Ovary (tissue), 9 donors: ENCODE results near the gene MYMX. TPM values are rescaled to one million over a fixed set of nuclear protein-coding genes. Genes with fewer than 3 reads are reported as not detected.
"Not testable (repeated sequence)": the region's sequence is repeated elsewhere in the genome, so short reads cannot be mapped to it uniquely, and the experiment has no call there.

Experiments used
- DNase-seq, 5 donors: peaks; one replicate each; pipeline ENCODE4 v3.0.0-alpha.2; 2019 to 2020
- H3K27ac ChIP-seq, 2 donors: fragments of 200-600 bp; one replicate each; pipeline versions ENCODE4 v1.5.1 to v1.8.0; 2019 to 2022
- H3K27me3 ChIP-seq: fragments of 200-600 bp; one replicate; pipeline ENCODE4 v1.8.0; 2022
- H3K36me3 ChIP-seq: fragments of 200-600 bp; sonication (generic); one replicate; pipeline ENCODE4 v1.5.1; 2019
- H3K4me1 ChIP-seq: one replicate; pipeline ENCODE4 v1.8.1; 2013; ENCODE audit warnings: mild to moderate bottlenecking, moderate library complexity; ENCODE audit not compliant: insufficient read depth
- H3K4me3 ChIP-seq: fragments of 200-600 bp; sonication (generic); one replicate; pipeline ENCODE4 v1.5.1; 2017
- H3K9me3 ChIP-seq, 2 donors: fragments of 200-600 bp in 1 of 2; sonication (generic) in 1 of 2; one replicate each; pipeline versions ENCODE4 v1.5.1 to v1.8.1; 2013 to 2019; ENCODE audit warnings: mild to moderate bottlenecking in 1 of 2, moderate library complexity in 1 of 2
- EP300 ChIP-seq: sonication (generic); formaldehyde crosslinking; IDR thresholded peaks from one replicate; pipeline ENCODE4 v1.6.1; 2017; ENCODE audit warnings: antibody characterized with exemption
- POLR2A ChIP-seq: fragments of 450-650 bp; IDR thresholded peaks from one replicate; pipeline ENCODE4 v1.6.1; 2017; ENCODE audit warnings: antibody characterized with exemption, mild to moderate bottlenecking, moderate library complexity
- WGBS, 3 donors: extraction: QIAGEN DNeasy Blood & Tissue Kit in 1 of 3; methylation state at CpG; one replicate each; pipeline versions ENCODE4 v1.1.5 to v1.1.7; 2013 to 2017; 5-methylcytosine and 5-hydroxymethylcytosine counted together
- intact Hi-C, 4 donors: fragments of 100-400 bp; cut with DNase I; formaldehyde crosslinking; loops; one replicate each; pipeline versions ENCODE4 v1.11.0 to v1.15.1; 2022 to 2023
- polyA plus RNA-seq, 2 donors: library from polyadenylated mRNA; stranded (reverse); fragments of 200-250 nt in 1 of 2; fragments of 350-450 nt in 1 of 2; fragmentation: Illumina TruSeq in 1 of 2; extraction: RNeasy Lipid Tissue Mini Kit (QIAGEN cat#74804) in 1 of 2; gene quantifications; one replicate each; pipeline ENCODE4 v1.2.3, GENCODE V29; 2013 to 2014
- total RNA-seq, 7 donors: library from RNA; depleted of rRNA in 2 of 7; stranded (reverse); fragments of >200 nt in 2 of 7; fragmentation: NEBNext Ultra II Directional in 3 of 7; extraction: Animal tissue kit (Norgen Biotek cat#: 25700) in 3 of 7; gene quantifications; one replicate each; pipeline versions ENCODE4 v1.1.0 to v1.2.4, GENCODE V29; 2016 to 2023
- TF ChIP-seq, protein P1 (sequence below), 3 donors: fragments of 450-650 bp in 2 of 3; fragments of 200-600 bp in 1 of 3; IDR thresholded peaks; one replicate each; pipeline versions ENCODE4 v1.5.1 to v1.8.0; 2016 to 2022; ENCODE audit warnings: antibody characterized with exemption in 3 of 3, mild to moderate bottlenecking in 1 of 3
- donor health status: DM: no; HTN: no; CAD: no; lungs with moderate emphysema.
- donor health status: DM: no; HTN: no; CAD: no.
- donor health status: Bipolar disorder and iron deficiency.
- donor health status: DM: yes; HTN: yes; CAD: no.
- donor health status: DM: no; HTN: no; CAD: no.
- donor health status: DM: yes; HTN: yes; CAD: no.

The MYMX gene
- total and polyA plus RNA-seq, 9 donors = 0.40 to 0.50 (median 0.42) TPM; not detected in 5

- Histone ChIP-seq H3K4me3 (no peak overlapping the region), H3K4me1 (peaks cover 19% of the 10 kb centered on the region), H3K9me3 (no peaks in the 10 kb centered on the region), H3K27ac (no peak overlapping the region), H3K36me3 (no peaks in the 10 kb centered on the region), H3K27me3 (no peaks in the 10 kb centered on the region)
- DNase-seq = no peak
- TF ChIP-seq POLR2A = no peak
- TF ChIP-seq, protein P1, sequence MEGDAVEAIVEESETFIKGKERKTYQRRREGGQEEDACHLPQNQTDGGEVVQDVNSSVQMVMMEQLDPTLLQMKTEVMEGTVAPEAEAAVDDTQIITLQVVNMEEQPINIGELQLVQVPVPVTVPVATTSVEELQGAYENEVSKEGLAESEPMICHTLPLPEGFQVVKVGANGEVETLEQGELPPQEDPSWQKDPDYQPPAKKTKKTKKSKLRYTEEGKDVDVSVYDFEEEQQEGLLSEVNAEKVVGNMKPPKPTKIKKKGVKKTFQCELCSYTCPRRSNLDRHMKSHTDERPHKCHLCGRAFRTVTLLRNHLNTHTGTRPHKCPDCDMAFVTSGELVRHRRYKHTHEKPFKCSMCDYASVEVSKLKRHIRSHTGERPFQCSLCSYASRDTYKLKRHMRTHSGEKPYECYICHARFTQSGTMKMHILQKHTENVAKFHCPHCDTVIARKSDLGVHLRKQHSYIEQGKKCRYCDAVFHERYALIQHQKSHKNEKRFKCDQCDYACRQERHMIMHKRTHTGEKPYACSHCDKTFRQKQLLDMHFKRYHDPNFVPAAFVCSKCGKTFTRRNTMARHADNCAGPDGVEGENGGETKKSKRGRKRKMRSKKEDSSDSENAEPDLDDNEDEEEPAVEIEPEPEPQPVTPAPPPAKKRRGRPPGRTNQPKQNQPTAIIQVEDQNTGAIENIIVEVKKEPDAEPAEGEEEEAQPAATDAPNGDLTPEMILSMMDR (IDR thresholded peaks at IDR 0.05) = no peak
- TF ChIP-seq EP300 = no peak
- intact Hi-C loops = loop anchor here in 2 of 4 donors (5.0 kb wide), 2 partner anchors 52 to 57 kb away; no protein-coding TSS in a partner anchor
- 81 to 87% (median 82%) methylated on average over 11 of the region's 11 CpGs for WGBS, 3 donors
Measured at GRCh38 chr6:44229376-44230033, 12.8 kb downstream of the MYMX start.

DNA sequence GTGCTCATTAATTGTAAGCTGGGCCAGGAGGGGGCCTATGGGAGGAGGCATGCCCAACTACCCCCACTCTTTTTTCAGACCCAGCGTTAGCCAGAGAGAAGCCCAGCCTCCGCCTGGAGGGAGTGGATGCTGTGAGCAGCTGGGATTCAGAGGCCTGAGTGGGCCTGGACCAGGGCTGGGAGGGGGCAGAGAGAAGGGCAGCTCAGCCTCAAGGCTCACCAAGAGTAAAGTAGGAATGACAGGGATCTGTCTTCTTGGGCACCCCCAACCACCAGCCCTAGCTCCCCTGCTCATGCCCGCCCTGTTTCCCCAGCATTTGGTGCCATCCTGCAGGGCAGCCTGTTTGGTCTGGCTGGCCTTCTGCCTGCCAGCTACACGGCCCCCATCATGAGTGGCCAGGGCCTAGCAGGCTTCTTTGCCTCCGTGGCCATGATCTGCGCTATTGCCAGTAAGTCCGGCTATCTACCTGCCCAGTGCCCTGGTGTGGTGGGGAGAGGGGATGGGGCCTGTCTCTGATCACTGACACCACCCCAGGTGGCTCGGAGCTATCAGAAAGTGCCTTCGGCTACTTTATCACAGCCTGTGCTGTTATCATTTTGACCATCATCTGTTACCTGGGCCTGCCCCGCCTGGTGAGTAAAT lies 13.4 kb downstream of the MYMX start:
- no peak overlapping the region for H3K27ac ChIP-seq
- peaks cover 24% of the 10 kb centered on the region for H3K4me1 ChIP-seq
- TF ChIP-seq POLR2A (no peak), EP300 (no peak)
- TF ChIP-seq, protein P1 (IDR thresholded peaks at IDR 0.05) = no peak
- no peak for DNase-seq
- WGBS, 3 donors = 86 to 97% (median 94%) methylated on average over 8 to 10 of the region's 10 CpGs
- intact Hi-C loops = loop anchor here in 1 of 4 donors (5.0 kb wide), 1 partner anchor 58 kb away; no protein-coding TSS in a partner anchor
- H3K36me3 ChIP-seq = no peaks in the 10 kb centered on the region
- H3K27me3 ChIP-seq = no peaks in the 10 kb centered on the region
- H3K4me3 ChIP-seq = no peak overlapping the region
- no peaks in the 10 kb centered on the region for H3K9me3 ChIP-seq

DNA sequence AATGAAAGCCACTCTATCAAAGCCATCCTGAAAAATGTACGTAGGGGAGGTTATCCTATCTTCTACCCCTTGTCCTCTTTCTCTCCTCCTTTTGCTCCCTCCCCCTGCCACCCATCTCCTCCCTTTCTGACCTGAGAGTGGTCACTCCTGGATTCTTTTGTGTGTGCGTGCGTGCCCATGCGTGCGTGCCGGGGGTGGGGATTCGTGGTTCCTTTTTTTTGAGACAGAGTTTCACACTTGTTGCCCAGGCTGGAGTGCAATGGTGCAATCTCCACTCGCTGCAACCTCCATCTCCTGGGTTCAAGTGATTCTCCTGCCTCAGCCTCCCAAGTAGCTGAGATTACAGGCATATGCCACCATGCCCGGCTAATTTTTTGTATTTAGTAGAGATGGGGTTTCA lies 14.7 kb downstream of the MYMX start:
- not testable (repeated sequence) for H3K27me3 ChIP-seq, DNase-seq, H3K9me3 ChIP-seq, H3K4me3 ChIP-seq, H3K27ac ChIP-seq, H3K36me3 ChIP-seq
- H3K4me1 ChIP-seq = peaks cover 20% of the 10 kb centered on the region
- WGBS, 3 donors = 53 to 83% (median 75%) methylated on average over 9 of the region's 9 CpGs
- intact Hi-C loops = loop anchor here in 1 of 4 donors (5.0 kb wide), 1 partner anchor 59 kb away; no protein-coding TSS in a partner anchor

GRCh38 chr6:44232676-44233566 lies 16.2 kb downstream of the MYMX start:
- peak in 2 of 5 donors; percentile 11 to 19 for DNase-seq
- TF ChIP-seq, protein P1 (IDR thresholded peaks at IDR 0.05) = no peak
- TF ChIP-seq POLR2A (no peak), EP300 (no peak)
- peak overlapping the region; percentile 37 to 48 for H3K27ac ChIP-seq

More at GRCh38 chr6:44232676-44233566, 16.2 kb downstream of the MYMX start:
- H3K4me3 ChIP-seq = no peak overlapping the region
- H3K27me3 ChIP-seq = no peaks in the 10 kb centered on the region
- intact Hi-C loops = loop anchor here in 1 of 4 donors (5.0 kb wide), 1 partner anchor 61 kb away; no protein-coding TSS in a partner anchor
- H3K9me3 ChIP-seq = no peaks in the 10 kb centered on the region
- no peaks in the 10 kb centered on the region for H3K36me3 ChIP-seq
- peaks cover 11% of the 10 kb centered on the region for H3K4me1 ChIP-seq
- WGBS, 3 donors = 87 to 92% (median 87%) methylated on average over 16 of the region's 16 CpGs
